CD4-positive, alpha-beta T cell (primary cell): Measurements from ENCODE around the gene SLX9. TPM values are rescaled to one million over a fixed set of nuclear protein-coding genes. Genes with fewer than 3 reads are reported as not detected.

Source experiments
- ATAC-seq: fragments of 200-7000 bp; cut with Tn5 transposase; one replicate; pipeline ENCODE4 v1.10.0; 2022; ENCODE audit warnings: mild to moderate bottlenecking; ENCODE audit not compliant: poor library complexity
- CTCF ChIA-PET: fragments of 350-600 bp; sonication (Branson Sonifier 250); formaldehyde crosslinking; loops from one replicate; lab custom pipeline; 2021; ENCODE audit warnings: antibody characterized with exemption, inconsistent platforms; lab: Charles Lee
- POLR2A ChIA-PET: fragments of 350-600 bp; sonication (Branson Sonifier 250); formaldehyde crosslinking; loops from one replicate; lab custom pipeline; 2021; ENCODE audit warnings: antibody characterized with exemption, inconsistent platforms; lab: Charles Lee
- DNase-seq, 14 experiments: peaks; one replicate each; pipeline ENCODE4 v3.0.0-alpha.2; 2013 to 2020; ENCODE audit warnings: mixed read lengths in 2 of 14
- H3K27ac ChIP-seq, 2 donors: one replicate each; pipeline versions ENCODE4 v1.5.1 to v1.7.0; 2013; ENCODE audit warnings: low read length in 2 of 2, low read depth in 1 of 2, mild to moderate bottlenecking in 1 of 2
- H3K27me3 ChIP-seq, 2 experiments: 1 replicate in 1 of 2; 2 replicates in 1 of 2; pipeline versions ENCODE4 v1.6.1 to v1.7.0; 2013; ENCODE audit warnings: low read length in 2 of 2, control low read depth in 1 of 2, mild to moderate bottlenecking in 1 of 2, moderate library complexity in 1 of 2; ENCODE audit not compliant: insufficient read depth in 2 of 2, control insufficient read depth in 1 of 2
- H3K36me3 ChIP-seq: one replicate; pipeline ENCODE4 v1.6.1; 2013; ENCODE audit warnings: low read length, control low read depth; ENCODE audit not compliant: insufficient read depth
- H3K4me1 ChIP-seq: one replicate; pipeline ENCODE4 v1.6.1; 2013; ENCODE audit warnings: low read length, control low read depth; ENCODE audit not compliant: insufficient read depth
- H3K4me3 ChIP-seq: one replicate; pipeline ENCODE4 v1.5.1; 2013; ENCODE audit warnings: mild to moderate bottlenecking, low read length, moderate library complexity
- H3K9me3 ChIP-seq, 2 experiments: 1 replicate in 1 of 2; 2 replicates in 1 of 2; pipeline versions ENCODE4 v1.6.1 to v1.7.0; 2013; ENCODE audit warnings: low read length in 2 of 2, mild to moderate bottlenecking in 2 of 2, control low read depth in 1 of 2, moderate library complexity in 1 of 2; ENCODE audit not compliant: control insufficient read depth in 1 of 2, insufficient read depth in 1 of 2
- H3K27ac Mint-ChIP-seq: one replicate; pipeline ENCODE4 v1.8.0; 2020; ENCODE audit warnings: mixed read lengths
- H3K27me3 Mint-ChIP-seq: one replicate; pipeline ENCODE4 v1.8.0; 2021; ENCODE audit warnings: mixed read lengths
- H3K36me3 Mint-ChIP-seq: one replicate; pipeline ENCODE4 v1.8.0; 2021; ENCODE audit warnings: low read depth, mixed read lengths
- H3K4me1 Mint-ChIP-seq: one replicate; pipeline ENCODE4 v1.8.0; 2021; ENCODE audit warnings: low read depth, mixed read lengths
- H3K4me3 Mint-ChIP-seq: one replicate; pipeline ENCODE4 v1.8.0; 2020; ENCODE audit warnings: mild to moderate bottlenecking, mixed read lengths
- H3K9me3 Mint-ChIP-seq: one replicate; pipeline ENCODE4 v1.8.0; 2020; ENCODE audit warnings: mixed read lengths
- intact Hi-C, 2 experiments: fragments of 100-400 bp; cut with DNase I in 1 of 2; cut with micrococcal nuclease in 1 of 2; formaldehyde crosslinking; loops; one replicate each; pipeline versions ENCODE4 v1.15.1 to v1.9.0; 2023 to 2025; cut with DNase I, micrococcal nuclease
- total RNA-seq, 174 experiments: library from RNA in 2 of 174; stranded (reverse) in 2 of 174; gene quantifications; one replicate each; pipeline ENCODE4 v1.2.3 and lab custom pipeline; 2021 to 2026
- TF ChIP-seq, protein P1 (sequence below): fragments of 200-600 bp; IDR thresholded peaks from one replicate; pipeline ENCODE4 v1.8.0; 2022; ENCODE audit warnings: antibody characterized with exemption, mild to moderate bottlenecking

SLX9 gene
- total RNA-seq, 2 experiments from 2014 or later = 7.7 to 9.1 TPM

DNA sequence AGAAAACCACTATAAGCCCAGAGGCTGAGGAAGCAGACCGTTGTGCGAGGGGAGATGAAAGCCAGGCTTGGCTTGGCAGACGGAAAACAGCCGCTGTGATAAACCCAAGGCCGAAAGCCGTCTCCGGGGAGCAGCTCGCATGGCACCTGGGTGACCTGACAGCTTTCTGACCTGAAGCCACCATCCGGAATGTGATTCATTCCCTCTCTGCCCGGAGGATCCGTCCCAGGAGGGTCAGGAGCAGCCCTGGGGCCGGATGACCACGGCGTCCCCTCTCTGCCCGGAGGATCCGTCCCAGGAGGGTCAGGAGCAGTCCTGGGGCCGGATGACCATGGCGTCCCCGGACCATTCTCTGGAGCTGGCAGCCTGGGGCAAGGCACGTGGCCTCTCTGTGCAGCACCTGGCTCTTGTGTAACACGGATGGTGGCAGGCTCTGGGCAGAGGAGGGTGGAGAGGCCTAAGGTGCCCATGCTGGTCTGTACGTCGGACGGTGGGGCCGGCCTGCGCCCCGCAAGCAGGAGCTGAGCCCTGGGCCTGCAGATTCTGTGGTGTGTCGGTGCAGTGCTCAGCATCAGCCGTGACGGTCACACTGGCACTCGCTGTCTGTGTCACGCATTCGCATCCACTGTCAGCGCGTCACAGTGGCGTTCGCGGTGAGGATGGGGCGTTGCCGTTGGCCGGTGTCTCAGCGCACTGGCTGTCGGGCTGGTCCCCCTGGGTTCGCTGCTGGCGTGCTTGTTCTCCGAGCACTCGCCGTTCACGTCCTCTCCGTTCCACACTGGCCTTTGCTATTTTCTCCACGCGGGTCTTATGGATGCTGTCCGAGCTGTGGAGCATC, 50.3 kb downstream of the SLX9 start:
- ATAC-seq = no peak
- Mint-ChIP-seq H3K27ac (no peak overlapping the region), H3K4me3 (no peak overlapping the region), H3K9me3 (no peaks in the 10 kb centered on the region), H3K36me3 (no peaks in the 10 kb centered on the region), H3K27me3 (no peaks in the 10 kb centered on the region), H3K4me1 (no peaks in the 10 kb centered on the region)
- H3K27ac ChIP-seq = no peak overlapping the region
- no peaks in the 10 kb centered on the region for H3K4me1 ChIP-seq
- intact Hi-C loops = no loop called here
- no peaks in the 10 kb centered on the region for H3K36me3 ChIP-seq
- no peaks in the 10 kb centered on the region for H3K27me3 ChIP-seq
- ChIA-PET CTCF (no interaction called here), POLR2A (no interaction called here)
- no peak for DNase-seq
- TF ChIP-seq, protein P1, sequence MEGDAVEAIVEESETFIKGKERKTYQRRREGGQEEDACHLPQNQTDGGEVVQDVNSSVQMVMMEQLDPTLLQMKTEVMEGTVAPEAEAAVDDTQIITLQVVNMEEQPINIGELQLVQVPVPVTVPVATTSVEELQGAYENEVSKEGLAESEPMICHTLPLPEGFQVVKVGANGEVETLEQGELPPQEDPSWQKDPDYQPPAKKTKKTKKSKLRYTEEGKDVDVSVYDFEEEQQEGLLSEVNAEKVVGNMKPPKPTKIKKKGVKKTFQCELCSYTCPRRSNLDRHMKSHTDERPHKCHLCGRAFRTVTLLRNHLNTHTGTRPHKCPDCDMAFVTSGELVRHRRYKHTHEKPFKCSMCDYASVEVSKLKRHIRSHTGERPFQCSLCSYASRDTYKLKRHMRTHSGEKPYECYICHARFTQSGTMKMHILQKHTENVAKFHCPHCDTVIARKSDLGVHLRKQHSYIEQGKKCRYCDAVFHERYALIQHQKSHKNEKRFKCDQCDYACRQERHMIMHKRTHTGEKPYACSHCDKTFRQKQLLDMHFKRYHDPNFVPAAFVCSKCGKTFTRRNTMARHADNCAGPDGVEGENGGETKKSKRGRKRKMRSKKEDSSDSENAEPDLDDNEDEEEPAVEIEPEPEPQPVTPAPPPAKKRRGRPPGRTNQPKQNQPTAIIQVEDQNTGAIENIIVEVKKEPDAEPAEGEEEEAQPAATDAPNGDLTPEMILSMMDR = no peak
- H3K9me3 ChIP-seq = no peaks in the 10 kb centered on the region
- H3K4me3 ChIP-seq = no peak overlapping the region

DNA sequence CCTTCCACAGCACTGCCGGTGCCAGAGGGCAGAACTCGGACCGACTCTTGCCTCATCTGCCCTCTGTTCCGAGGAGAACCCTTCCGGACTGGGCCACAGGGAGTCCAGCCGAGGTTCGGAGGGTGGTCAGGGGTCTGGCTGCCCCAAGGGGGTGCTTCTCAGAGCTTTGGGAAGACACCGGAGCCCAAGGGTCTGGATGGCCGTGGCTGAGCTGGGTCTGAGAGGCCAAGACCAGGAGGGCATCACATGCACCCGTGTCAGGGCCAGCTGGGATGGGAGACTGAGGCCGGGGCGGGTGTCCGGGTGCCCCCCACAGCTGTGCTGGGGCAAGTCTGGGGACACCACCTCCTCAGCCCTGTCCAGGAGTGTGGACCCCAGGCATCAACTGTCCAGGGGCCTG, 51.1 kb downstream of the SLX9 start:
- ChIA-PET POLR2A (no interaction called here), CTCF (no interaction called here)
- H3K27me3 ChIP-seq = no peaks in the 10 kb centered on the region
- no peak overlapping the region for H3K27ac ChIP-seq
- no peak for DNase-seq
- no peak overlapping the region for H3K4me3 ChIP-seq
- no peak for ATAC-seq
- no peaks in the 10 kb centered on the region for H3K9me3 ChIP-seq
- H3K36me3 ChIP-seq = no peaks in the 10 kb centered on the region
- TF ChIP-seq, protein P1 = no peak
- no peaks in the 10 kb centered on the region for H3K9me3 Mint-ChIP-seq
- no peaks in the 10 kb centered on the region for H3K4me1 Mint-ChIP-seq
- H3K27ac Mint-ChIP-seq = no peak overlapping the region
- no peaks in the 10 kb centered on the region for H3K27me3 Mint-ChIP-seq
- intact Hi-C loops = no loop called here
- no peaks in the 10 kb centered on the region for H3K36me3 Mint-ChIP-seq
- H3K4me3 Mint-ChIP-seq = no peak overlapping the region
- no peaks in the 10 kb centered on the region for H3K4me1 ChIP-seq

GRCh38 chr21:44991538-44992483, 52.0 kb downstream of the SLX9 start:
- no peaks in the 10 kb centered on the region for H3K36me3 Mint-ChIP-seq
- ATAC-seq (no peak), DNase-seq (no peak)
- no peaks in the 10 kb centered on the region for H3K27me3 Mint-ChIP-seq
- H3K27me3 ChIP-seq = no peaks in the 10 kb centered on the region
- intact Hi-C loops = no loop called here
- no peak overlapping the region for H3K4me3 ChIP-seq
- CTCF ChIA-PET = no interaction called here
- H3K27ac Mint-ChIP-seq = no peak overlapping the region
- H3K4me3 Mint-ChIP-seq = no peak overlapping the region
- no peaks in the 10 kb centered on the region for H3K9me3 Mint-ChIP-seq
- no peaks in the 10 kb centered on the region for H3K4me1 Mint-ChIP-seq
- TF ChIP-seq, protein P1 = no peak
- H3K4me1 ChIP-seq = no peaks in the 10 kb centered on the region
- POLR2A ChIA-PET = no interaction called here
- no peaks in the 10 kb centered on the region for H3K36me3 ChIP-seq
- no peaks in the 10 kb centered on the region for H3K9me3 ChIP-seq
- H3K27ac ChIP-seq = no peak overlapping the region
